Spleen (tissue), 7 donors: ENCODE data around the gene PDIA3.

Source experiments
- CTCF ChIP-seq, 11 experiments: fragments of 200-600 bp in 7 of 11; fragments of 450-650 bp in 4 of 11; sonication (generic) in 4 of 11; IDR thresholded peaks in 8 of 11; conservative IDR thresholded peaks in 3 of 11; 1 replicate in 7 of 11; 2 replicates in 4 of 11; pipeline versions ENCODE4 v1.4.0 to v1.8.0; 2016 to 2021; ENCODE audit warnings: antibody characterized with exemption in 11 of 11, inconsistent platforms in 4 of 11, mild to moderate bottlenecking in 1 of 11
- POLR2A ChIP-seq, 3 donors: fragments of 450-650 bp; IDR thresholded peaks; one replicate each; pipeline ENCODE4 v1.5.1; 2017; ENCODE audit warnings: antibody characterized with exemption in 3 of 3, mild to moderate bottlenecking in 1 of 3
- POLR2AphosphoS5 ChIP-seq, 3 donors: sonication (generic); formaldehyde crosslinking; IDR thresholded peaks; one replicate each; pipeline ENCODE4 v1.5.1; 2017; ENCODE audit warnings: antibody characterized with exemption in 3 of 3
- donor health status: DM: no; HTN: no; CAD: no; lungs with moderate emphysema.
- donor health status: DM: no; HTN: no; CAD: no.
- donor health status: DM: no; HTN: no; CAD: no.

GRCh38 chr15:43762824-43763223 lies 16.6 kb downstream of the PDIA3 start:
- TF ChIP-seq CTCF (IDR thresholded peaks at IDR 0.05 in 8 of 11, conservative IDR thresholded peaks at IDR 0.05 in 3 of 11): no peak
- no peak for TF ChIP-seq POLR2AphosphoS5 (IDR thresholded peaks at IDR 0.05)
- TF ChIP-seq POLR2A (IDR thresholded peaks at IDR 0.05): no peak
